GM19438 (cell line): ENCODE results near the gene FBXL15.

Source experiments
- ATAC-seq: cut with Tn5 transposase; IDR thresholded peaks from one replicate; pipeline ENCODE4 v1.9.1; 2021; ENCODE audit warnings: low read depth; ENCODE audit not compliant: unreplicated experiment

Gene FBXL15

DNA sequence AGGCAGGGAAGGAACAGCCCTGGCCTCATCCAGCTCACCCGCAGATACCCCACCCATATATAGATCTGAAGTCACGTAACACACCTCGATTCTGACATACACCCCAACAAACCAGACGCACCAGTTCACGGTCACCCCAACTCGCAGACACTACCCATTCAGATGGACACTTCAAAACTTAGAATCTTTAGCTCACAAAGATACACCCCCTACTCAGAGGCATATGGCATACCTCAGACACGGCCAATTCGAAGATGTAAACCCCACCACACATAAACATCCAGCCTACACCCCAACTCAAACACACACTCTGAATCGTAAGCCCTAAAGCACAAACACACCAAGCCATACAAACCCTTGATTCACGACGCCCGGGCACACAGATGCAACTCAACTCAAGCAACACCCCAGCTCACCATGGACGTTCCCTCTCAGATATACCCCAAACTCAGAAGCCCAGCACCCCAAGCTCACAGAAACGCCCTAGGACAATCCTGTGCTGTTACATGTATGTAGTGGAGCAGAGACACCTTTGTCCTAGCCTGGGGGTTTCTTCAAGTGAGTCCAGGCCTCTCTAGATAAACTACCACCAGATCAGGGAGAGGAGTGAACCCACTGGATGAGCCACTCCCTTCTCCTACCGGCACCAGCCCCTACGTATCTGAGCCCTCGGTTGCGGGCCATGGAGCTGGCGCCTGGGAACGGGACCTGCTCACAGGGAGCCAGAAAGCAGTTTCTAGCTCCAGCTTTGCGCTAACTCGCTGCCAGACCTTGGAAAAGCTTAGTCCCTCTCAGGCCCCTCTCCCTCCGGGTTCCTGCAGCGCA lies 10.8 kb upstream of the FBXL15 start:
- no peak for ATAC-seq

GRCh38 chr10:102410429-102411073 lies 10.1 kb upstream of the FBXL15 start:
- ATAC-seq = no peak

DNA sequence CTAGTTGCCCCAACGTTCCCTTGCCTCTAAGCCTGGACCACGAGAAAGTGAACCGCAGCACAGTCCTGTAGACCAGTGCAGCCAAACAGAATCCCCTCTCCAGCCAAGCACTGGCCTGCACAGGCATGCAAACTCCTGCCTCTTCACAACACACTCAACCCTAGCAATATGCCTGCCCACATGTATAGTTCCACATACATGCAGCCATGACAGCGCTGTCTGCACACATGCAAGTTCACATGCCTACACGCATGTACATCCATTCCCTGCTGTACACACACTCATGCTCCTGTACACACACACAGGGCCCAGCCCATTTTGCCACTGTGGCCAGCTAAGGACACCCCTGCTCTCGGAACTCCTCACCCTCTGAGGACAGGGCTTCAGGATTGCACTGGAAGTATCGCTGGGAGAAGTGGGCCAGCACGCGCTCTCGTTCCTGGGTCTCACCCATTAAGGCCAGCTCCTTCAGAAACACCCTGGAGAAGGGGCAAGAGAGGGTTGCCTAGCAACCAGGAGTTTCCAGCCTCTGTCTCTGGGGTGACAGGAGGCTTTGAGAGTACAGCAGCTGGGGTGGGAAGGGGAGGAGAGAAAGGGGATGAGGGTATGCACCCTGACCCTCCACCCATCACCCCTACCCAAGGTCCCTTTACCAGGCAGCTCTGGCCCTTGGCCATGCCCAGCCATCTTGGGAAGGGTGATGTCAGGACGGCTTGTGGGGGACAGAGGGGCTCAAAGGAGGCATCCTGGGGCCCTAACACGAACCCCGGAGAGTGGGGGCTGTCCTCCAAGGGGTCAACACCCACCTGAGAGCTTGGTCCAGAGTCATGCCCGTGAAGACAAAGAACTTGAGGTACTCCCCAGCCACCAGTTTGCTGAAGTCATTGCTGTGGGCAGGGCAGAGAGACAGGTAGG lies 9.0 kb upstream of the FBXL15 start:
- no peak for ATAC-seq

DNA sequence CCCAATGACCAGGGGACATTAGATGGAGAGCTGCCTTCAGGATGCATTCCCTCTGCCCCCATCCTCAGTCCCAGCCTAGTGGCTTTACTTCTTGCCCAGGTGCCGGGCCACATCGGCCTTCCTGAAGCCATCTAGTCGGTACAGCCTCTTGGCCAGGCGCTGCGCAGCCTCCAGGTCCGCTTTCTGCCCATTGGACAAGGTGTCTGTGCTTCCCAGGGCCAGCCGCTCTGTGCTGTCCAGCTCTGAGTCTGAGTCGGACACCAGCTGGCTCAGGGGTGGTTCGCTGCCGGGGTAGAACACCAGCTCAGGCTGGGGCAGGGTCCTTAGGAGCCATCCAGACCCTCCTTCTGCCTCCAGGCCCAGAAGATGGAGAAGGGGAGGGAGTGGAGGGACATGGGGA lies 8.3 kb upstream of the FBXL15 start:
- no peak for ATAC-seq

DNA sequence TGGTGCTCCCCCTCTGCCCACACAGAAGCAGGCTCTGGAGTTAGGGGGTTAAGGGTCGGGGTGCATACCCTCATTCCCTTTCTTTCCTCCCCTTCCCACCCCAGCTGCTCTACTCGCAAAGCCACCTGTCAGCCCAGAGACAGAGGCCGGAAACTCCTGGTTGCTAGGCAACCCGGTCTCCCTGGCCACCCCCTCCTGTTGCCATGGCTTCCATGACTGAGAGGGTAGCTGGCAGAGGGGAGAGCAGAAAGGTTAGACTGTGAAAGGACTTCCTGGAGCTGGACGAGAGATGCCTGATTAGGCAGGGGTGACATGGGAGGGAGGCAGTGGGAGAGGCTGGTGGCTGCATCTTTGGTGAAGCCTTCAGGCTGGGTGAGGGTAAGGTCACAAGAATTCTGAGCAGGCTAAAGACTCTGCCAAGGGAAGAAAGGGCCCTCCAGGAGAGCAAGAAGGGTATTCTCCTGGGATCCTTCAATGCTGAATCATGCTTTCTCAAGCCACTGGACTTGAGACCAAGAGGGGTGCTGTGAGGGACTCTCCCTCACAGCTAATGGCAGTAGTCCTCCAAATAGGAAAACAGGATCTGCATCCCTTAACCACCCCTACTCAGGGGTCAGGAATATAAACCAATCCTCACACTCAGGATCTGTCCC lies 7.5 kb upstream of the FBXL15 start:
- ATAC-seq = no peak

DNA sequence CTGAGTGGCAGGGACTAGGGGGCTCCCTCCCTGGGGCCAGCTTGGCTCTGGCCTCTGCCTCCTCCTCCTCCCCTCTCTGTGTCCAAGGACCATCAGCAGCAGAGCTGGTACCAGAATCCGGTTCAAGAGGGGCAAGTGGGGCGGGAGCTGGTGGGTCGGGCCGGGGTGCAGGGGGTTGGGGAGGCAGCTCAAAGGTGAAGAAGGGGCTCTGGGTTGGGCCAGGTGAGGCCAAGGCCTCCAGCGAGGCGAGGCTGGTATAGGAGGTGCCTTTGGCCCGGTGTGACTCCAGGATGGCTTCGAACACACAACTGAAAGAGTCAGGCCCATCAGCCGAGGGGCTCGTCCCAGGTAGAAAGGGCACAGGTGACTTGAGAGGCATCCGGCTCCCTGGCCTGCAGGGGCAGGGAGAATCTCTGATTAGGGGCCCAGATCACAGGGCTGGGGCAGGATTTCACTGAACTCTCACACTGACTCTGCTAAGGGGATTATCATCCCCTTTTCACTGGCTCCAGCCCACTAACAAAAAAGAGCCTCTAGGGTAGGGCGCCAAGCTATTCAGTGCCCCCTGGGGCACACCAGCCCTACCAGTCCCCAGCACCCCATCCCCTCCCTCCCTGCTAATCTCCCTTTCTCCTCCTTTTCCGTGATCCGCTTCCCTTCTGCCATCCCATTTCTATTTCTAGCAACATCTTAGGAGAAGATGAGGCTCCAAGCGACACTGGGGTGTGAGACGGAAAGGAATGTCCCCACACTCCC lies 6.7 kb upstream of the FBXL15 start:
- ATAC-seq = no peak

DNA sequence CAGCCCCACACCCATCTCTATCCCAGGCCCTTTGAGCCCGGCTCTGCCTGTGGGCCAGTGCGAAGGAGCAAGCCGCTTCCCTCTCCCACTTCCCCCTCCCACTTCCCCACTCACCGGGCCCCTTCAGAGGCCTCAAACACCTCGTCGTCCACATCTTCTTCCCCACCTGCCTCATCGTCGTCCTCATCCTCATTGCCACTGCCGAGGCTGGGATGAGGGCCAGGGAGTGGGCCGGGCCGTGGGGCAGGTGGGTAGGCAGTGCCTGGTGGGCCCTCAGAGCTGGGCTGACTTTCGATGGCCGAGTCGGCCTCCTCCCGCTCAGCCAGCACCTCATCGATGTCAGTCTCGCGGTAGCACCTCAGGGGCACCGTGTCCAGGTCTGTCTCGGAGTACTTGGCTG lies 5.9 kb upstream of the FBXL15 start:
- no peak for ATAC-seq

GRCh38 chr10:102416283-102416682 lies 4.4 kb upstream of the FBXL15 start:
- ATAC-seq = no peak

DNA sequence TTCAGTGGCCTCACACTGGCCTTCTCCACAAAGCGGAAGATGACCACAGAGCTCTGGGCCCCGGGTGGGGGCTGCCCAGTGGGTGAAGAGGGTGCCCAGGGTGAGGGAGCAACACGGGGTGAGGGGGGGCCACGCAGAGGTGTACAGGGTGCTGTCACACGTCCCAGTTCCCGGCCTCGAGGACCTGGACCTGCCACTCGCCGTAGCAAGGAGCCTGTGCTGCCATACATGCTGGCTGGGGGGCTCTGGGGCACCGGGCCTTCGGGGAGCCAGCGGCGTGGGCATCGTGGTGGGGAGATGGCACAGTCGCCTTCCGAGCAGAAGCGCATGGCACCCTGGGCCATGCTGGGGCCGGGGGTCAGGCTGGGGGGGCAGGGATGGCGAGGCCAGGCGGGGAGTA lies 3.9 kb upstream of the FBXL15 start:
- ATAC-seq = no peak

- ATAC-seq = no peak
These were observed 1.9 kb upstream of the FBXL15 start, which contains the start of gene PSD for GRCh38 chr10:102418622-102419268. TSS of gene PSD (minus strand) at chr10:102418785. CDS start at chr10:102417038, 1,747 bp downstream.

- no peak for ATAC-seq
These were observed 1.1 kb upstream of the FBXL15 start for GRCh38 chr10:102419269-102420180.

DNA sequence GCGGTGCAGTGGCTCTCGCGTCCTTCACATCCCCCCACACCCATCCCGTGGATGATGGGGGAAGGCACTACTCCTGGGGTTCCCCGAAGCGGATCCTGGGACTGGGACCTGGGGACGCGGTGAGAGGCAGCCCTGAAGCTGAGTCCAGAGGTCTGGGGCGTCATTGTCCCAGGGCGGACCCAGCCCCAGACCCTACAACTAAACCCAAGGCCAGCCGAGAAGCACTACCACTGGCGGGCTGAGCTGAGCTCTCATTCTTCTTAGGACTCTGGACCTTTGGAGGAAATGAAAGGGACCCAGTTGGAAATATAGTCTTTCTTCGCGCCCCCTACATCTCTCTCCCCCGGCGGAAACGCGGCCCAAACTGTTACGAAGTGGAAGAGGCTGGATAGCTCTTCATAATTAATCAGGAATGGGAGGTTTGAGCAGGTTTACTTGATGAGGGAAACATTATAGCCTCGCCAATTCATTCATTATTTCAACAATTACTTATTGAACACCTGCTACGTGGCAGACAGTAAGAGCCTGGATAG lies 389 bp upstream of the FBXL15 start:
- no peak for ATAC-seq

- ATAC-seq = no peak
These were observed 796 bp downstream of the FBXL15 start for GRCh38 chr10:102421507-102421756.

DNA sequence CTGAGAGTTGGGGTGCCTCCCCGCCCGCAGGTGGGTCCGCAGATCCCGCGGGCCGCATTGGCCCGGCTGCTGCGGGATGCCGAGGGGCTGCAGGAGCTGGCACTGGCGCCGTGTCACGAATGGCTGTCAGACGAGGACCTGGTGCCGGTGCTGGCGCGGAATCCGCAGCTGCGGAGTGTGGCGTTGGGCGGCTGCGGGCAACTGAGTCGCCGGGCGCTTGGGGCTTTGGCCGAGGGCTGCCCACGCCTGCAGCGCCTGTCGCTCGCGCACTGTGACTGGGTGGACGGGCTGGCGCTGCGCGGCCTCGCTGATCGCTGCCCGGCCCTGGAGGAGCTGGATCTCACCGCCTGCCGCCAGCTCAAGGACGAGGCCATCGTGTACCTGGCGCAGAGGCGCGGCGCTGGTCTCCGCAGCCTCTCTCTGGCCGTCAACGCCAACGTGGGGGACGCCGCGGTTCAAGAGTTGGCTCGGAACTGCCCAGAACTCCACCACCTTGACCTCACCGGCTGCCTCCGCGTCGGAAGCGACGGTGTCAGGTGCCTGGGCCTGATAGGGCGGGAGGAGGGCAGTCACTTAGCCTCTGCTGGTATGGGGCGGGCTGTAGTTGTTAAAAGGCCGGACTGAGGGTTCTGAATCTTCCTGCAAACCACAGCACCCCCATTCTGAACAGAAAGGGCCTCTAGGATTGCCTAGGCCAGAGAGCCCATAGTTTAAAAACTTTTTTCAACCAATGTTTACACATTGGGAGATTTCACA lies 1.3 kb downstream of the FBXL15 start:
- ATAC-seq = no peak

DNA sequence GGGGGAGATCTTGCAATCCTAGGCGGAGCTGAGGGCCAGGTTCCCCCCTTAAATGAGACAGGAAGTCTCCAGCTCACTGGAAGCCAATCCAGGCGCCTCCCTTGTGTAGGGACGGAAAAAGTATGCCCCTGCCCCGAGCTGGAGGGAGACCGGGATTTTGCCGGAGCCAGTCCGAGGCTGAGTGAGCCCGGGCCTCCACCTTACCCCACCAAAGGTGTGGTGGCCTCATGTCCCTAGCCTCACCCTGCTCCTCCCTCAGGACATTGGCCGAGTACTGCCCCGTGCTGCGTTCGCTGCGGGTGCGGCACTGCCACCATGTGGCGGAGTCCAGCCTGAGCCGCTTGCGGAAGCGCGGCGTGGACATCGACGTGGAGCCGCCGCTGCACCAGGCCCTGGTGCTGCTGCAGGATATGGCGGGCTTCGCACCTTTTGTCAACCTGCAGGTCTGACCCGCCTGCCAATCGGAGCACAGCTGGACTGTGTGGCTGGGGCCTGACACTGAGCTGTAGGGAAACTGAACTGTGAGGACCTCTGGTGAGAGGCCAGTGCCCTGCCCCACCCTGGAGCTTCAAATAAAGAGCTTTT lies 2.0 kb downstream of the FBXL15 start:
- no peak for ATAC-seq

GRCh38 chr10:102423372-102423968 lies 2.8 kb downstream of the FBXL15 start:
- no peak for ATAC-seq

DNA sequence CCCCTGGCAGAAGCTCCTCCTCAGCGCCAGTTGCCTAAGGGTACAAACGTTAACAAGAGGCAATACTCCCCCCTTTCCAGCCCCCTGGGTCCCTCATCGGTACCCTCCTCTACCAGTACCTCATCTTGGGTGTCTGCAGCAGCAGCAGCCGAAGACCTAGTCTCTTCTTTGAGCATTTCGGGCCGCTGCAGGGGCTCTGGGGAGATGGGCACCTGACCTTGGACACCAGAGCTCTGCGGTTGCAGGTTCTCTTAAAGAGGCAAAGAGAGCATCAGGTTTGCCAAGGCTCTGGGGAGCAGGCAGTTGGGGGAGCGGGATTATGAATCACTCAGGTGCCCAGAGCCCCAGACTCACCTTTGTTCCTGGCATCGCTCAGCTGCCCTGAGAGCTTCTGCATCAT lies 3.5 kb downstream of the FBXL15 start:
- no peak for ATAC-seq
